NCI-H2029 (cell line): ENCODE measurements around the gene PRICKLE4.
"Not testable (repeated sequence)": the region's sequence is repeated elsewhere in the genome, so short reads cannot be mapped to it uniquely, and the experiment has no call there.

Experiments used
- DNase-seq: peaks from one replicate; lab custom pipeline; 2025; lab: John Stamatoyannopoulos, UW

PRICKLE4 gene

DNA sequence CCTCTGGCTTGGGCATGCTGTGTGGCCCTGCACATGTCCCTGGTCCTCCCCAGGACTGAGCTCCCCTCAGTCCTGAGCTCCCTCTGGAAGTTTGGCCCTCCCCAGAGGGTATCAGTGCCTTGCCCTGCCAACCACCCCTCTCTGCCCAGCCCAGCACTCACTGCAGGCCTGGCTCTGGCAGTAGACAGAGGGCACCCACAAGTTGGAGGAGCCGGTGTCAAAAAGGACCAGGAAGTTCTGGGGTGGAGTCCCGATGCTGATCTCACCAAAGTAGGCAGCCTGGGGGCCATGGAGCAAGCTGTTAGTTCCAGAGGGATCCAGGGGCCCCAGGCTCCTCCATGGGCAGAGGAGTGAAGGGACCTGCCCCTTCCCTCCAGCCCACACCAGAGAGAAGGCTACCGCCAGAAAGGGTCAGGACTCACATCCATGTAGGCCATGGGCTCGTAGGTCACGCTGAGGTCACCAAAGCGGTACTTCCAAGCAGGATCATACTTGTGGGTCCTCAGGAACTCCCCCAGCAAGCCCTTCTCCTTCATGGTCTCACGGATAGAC is 36.3 kb upstream of the PRICKLE4 start:
- DNase-seq = no peak

DNA sequence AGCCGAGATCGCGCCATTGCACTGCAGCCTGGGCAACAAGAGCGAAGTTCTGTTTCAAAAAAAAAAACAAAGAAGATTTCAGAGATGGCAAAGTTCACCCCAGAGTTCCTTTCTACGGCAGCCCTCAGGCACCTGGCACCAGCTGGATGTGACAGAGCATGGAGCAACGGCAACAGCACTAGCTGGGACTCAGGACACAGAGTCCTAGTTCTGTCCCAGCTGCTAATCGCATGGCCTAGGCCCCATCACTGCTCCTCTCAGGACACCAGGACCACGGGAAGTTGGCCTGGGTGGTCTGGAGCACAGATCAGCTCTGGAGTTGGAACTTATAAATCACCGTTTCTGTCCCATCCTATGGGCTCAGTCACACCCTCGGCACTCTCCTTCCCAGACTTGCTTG is 34.5 kb upstream of the PRICKLE4 start:
- no peak for DNase-seq

DNA sequence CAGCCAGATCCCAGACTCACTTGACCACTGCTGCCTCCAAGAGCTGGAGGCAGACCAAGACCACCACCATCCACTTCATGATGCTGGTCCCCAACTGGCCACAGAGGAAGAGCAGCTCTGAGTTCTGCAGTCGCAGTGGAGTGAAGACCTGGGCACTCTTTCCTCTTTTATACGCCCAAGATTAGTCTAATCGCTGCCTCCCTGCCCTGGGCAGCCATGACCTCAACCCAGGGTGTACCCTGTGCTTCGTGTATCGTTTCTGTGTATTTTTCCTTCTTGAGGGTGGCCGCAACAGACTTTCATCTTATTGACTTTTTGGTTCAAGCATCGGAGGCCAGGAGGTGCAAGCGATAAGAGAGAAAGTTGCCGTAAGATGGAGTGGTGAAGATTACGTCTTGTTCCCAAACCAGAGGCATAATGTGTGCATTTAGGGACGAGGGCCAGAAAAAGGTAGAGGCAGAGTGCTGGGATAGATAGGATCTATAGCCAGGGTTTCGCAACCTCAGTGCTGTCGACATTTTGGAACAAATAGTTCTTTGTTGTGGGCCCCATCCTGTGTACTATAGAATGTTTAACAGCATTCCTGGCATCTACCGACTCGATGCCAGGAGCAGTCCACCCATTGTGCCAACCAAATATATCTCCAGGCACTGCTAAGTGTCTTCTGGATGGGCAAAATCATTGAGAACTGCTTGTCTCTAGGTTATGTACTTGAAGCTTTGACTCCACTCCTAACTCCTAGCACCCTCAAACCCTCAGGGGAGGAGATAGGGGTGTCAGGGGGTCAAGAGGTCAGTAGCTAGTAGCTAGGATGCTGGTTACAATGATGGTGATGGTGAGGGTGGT is 33.1 kb upstream of the PRICKLE4 start, which contains the start of gene PGC:
PGC (minus strand) TSS at position 142 of the 846 bp plus-strand sequence; CDS start at position 79, 63 bp downstream.
- DNase-seq = no peak

DNA sequence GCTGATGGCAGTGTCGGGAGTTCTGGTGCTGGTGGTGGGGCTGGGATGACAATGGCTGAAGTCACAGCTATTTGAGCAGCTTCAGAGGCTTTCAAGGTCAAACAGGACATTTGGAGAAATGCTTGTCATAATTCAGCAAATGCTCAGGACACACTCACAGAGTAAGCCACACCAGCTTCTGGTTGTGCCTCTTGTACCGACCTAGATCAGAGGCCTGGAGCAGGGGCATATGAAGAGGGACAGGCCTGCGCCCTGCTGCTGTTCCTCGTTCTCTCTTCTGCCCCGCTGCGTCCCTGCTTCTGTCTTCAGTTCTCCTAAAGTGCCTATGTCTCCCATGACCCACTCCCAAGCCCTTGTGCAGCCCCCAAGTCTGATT is 32.5 kb upstream of the PRICKLE4 start:
- DNase-seq = no peak

- DNase-seq = peak; percentile 36
Measured at GRCh38 chr6:41748542-41748941, 32.0 kb upstream of the PRICKLE4 start.

DNA sequence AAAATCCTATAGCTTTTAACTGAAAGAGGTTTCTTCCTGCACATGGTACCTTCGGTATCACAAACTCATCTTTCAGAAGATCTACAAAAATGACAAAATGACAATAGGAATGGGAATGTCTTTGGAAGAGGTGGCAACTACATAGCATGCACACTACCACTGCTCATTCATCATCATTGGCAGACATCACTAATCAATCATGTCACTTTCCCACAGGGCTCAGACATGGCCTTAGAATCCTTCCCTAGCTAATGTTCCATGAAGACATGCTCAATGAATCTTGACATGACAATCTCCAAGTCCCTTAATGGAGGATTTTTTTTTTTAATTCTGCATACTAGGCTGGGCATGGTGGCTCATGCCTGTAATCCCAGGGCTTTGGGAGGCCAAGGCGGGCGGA is 30.2 kb upstream of the PRICKLE4 start:
- no peak for DNase-seq

DNA sequence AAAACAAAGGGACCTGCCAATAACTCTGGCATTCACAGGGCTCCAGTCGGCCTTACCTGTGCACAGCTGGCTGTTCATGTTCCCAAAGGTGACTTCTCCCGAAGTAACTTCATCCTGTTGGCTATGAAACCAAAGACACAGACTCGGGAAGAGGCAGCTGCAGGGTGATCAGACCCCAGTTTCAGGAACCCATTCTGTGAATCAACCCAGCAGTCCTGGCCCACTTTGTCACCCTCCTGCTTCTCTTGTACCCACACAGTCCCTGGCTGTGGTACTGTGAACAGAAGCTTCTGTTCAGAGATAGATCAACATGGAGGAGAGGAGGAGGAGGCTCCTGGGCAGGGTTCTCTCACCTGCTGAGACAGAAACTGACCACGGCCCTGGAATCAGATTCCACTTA is 24.7 kb upstream of the PRICKLE4 start:
- no peak for DNase-seq

GRCh38 chr6:41756354-41756753 is 24.2 kb upstream of the PRICKLE4 start:
- no peak for DNase-seq

- no peak for DNase-seq
Measured at GRCh38 chr6:41757271-41757670, 23.3 kb upstream of the PRICKLE4 start.

GRCh38 chr6:41757931-41758640 is 22.5 kb upstream of the PRICKLE4 start:
- DNase-seq = no peak

DNA sequence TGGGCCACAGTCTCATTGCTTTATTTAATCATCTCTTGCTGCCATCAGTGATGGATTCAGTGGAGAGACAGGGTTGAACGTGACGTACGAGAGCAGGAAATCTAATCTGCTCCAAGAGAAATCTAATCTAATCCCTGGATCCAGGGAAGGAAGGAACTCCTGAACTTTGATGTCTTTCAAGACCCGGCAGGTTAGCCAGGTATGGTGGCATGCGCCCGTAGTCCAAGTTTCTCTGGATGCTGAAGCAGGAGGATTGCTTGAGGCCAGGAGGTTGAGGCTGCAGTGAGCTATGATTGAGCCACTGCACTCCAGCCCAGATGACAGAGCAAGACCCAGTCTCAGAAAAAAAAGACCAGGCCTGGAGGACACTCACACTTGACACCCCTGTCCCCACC is 21.9 kb upstream of the PRICKLE4 start:
- DNase-seq = no peak

GRCh38 chr6:41759106-41759904 is 21.3 kb upstream of the PRICKLE4 start:
- DNase-seq = no peak

DNA sequence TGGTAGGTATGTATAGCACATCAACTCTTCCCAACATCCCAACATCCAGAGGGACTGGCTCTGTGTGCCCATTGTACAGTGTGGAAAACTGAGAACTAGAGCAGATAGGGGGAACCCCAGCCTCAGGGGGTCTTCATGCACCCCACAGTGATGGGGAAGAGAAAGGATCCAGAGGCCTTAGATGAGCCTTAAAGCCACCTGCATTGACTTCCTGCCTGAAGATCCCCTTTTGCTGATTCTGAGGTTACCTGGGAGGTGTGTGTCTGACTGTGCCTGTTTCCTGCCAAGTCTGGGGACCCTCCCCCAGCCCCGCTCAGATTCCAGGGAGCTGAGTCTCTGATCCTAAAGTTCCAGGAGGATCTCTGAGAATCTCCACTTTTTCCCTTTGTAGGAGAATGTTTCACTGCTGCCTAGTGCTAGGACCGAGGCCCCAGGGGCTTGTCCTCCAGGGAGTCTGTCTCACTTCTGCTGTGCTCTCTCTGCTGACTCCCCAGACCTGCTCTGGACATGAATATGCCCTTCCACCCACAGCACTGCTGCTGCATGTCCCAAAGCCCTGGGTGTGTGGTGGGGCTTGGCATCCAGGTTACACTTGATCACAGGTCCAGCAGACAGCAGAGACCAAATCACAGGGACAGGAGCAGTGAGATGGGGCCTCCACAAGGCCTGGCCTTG is 20.5 kb upstream of the PRICKLE4 start:
- no peak for DNase-seq

DNA sequence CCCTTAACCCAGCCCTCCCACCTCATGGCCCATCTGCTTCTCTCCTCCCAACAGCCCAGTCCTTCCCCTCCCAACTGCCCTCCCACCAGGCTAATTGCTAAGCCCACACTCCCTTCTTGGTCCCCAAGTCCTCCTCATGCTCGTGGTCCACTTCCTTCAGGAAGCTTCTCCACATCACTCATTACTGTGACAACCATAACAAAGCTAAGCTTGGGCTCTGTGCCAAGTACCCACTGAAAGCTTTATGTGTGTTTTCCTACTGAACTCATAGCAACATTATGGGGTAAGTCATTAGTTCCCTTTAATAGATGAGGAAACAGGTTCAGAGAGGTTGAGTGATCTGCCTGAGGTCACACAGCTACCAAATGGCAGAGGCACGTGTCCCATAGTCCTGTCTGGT is 17.1 kb upstream of the PRICKLE4 start:
- peak; percentile 5 for DNase-seq

DNA sequence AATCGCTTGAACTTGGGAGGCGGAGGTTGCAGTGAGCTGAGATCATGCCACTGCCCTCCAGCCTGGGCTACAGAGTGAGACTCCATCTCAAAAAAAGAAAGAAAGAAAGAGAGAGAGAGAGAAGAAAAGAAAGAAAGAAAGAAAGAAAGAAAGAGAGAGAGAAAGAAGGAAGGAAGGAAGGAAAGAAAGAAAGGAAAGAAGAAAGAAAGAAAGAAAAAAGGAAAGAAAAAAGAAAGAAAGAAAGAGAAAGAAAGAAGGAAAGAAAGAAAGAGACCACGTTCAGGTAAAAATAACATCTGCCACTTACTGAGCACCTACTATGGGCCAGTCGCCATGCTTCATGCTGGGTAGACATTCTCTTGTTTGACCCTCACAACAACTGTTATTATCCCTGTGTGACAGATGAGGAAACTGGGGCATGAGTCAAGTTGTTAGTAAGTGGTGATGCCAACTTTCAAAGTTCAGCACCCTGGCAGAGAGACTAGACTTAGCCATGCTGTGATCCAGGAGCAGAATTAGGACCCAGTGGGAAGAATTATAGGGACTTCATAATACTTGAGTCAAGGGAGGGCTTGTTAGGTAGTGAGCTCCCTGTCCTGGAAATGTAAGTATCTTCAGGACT is 14.4 kb upstream of the PRICKLE4 start:
- DNase-seq = not testable (repeated sequence)

DNA sequence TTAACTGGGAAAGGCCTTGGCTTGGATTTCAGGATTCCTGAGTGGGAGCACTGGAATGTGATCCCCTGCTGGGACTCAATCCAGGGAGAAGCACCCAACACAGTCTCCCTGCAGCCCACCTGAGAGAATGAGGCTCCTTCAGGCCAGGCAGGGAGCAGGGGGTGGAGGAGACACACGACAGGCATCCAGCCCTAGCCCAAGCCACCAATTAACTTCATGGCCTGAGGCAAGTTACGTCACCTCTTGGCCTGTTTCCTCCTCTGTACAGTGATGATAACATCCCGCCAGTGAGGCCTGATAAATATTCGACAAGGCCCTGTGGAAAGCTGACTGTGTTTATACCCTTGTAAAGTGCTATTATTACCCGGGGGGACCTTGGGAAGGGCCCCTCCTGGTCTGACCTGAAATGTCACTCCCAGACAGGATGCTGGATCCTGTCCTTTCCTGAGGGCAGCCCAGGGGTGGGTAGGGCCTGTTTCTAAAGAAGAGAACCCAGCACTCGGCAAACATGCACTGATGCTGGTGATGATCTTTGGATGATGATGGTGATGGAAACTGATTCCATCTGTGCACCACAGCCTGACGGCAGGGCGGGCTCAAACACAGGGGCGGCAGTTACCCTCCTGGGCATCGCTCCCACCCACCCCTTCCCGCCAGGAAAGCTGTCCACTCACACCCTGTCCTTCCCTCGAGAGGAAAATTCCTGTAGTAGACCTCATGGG is 13.3 kb upstream of the PRICKLE4 start:
- peak; percentile 10 for DNase-seq

GRCh38 chr6:41768545-41769308 is 11.9 kb upstream of the PRICKLE4 start:
- DNase-seq = peak; percentile 70

DNA sequence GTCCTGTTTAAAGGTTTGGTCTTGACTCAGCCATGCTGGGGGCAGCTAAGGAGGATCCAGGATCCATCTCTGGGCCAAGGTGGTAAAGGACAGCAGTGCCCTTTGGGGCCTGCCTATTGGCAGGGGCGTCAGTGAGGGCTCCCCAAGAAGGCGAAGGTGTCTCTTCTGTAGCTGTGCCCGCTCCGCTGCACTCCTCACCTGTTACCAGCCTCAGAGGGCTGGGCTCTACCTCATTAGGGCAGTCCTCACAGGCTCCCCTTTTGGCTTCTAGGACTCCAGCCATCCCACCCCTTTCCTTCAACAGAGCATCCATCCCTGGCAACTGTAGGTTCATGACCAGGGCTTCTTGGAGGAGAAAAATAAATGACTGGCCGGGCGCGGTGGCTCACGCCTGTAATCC is 11.2 kb upstream of the PRICKLE4 start:
- no peak for DNase-seq

DNA sequence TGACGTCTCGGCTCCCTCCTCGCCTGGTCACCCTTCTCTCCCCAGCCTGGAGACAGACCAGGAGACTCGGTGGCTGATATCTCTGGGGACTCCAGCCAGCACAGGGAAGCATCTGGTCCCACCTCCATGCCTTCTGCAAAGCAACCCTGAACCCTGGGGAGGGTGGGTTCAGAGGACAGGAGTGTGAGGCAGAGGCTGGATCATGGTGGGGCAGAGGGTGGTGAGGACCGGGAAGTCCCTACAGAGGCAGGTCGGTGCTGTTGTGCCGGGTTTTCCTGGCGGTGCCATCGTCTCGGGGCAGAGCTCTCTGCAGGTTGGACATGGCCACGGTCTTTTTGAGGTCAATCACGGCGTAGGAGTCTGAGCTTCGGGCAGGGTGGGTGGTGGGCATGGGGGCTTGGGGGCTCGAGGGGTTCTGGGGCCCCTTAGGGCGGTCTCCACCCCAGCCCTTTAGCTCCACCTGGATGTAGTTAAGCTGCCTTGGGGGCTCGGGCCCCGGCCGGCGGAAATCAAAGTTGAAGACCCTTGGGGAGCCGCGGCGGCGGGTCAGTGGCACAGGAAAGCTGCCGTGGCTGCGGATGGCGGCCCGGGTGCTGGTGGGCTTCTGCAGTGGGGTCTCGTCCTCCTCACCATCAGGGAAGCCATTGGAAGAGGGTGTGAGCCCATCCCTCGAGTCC is 10.1 kb upstream of the PRICKLE4 start:
- no peak for DNase-seq
